Activated CD4-positive, alpha-beta T cell treated with anti-CD3 and anti-CD28 coated beads, Interleukin-2, amount 10 ng/mL, durations not matched to agents 24 days and 14 days (primary cell): ENCODE measurements around the gene BCL7C. TPM values are rescaled to one million over a fixed set of nuclear protein-coding genes. Genes with fewer than 3 reads are reported as not detected.
"Not testable (repeated sequence)": the region's sequence is repeated elsewhere in the genome, so short reads cannot be mapped to it uniquely, and the experiment has no call there.

Source experiments
- DNase-seq: peaks from one replicate; pipeline ENCODE4 v3.0.0; 2022
- H3K27ac Mint-ChIP-seq: one replicate; pipeline ENCODE4 v1.8.0; 2022; ENCODE audit warnings: mild to moderate bottlenecking, mixed read lengths
- H3K27me3 Mint-ChIP-seq: one replicate; pipeline ENCODE4 v1.8.0; 2022; ENCODE audit warnings: mixed read lengths
- H3K36me3 Mint-ChIP-seq: one replicate; pipeline ENCODE4 v1.8.0; 2022; ENCODE audit warnings: low read depth, mild to moderate bottlenecking, mixed read lengths
- H3K4me1 Mint-ChIP-seq: one replicate; pipeline ENCODE4 v1.8.0; 2021; ENCODE audit warnings: mixed read lengths
- H3K4me3 Mint-ChIP-seq: one replicate; pipeline ENCODE4 v1.8.0; 2022; ENCODE audit warnings: mild to moderate bottlenecking, moderate library complexity, mixed read lengths
- H3K9me3 Mint-ChIP-seq: one replicate; pipeline ENCODE4 v1.8.0; 2021; ENCODE audit warnings: mixed read lengths
- intact Hi-C: fragments of 100-400 bp; cut with micrococcal nuclease; formaldehyde crosslinking; loops from one replicate; pipeline ENCODE4 v1.15.1; 2023
- total RNA-seq: library from RNA; stranded (reverse); gene quantifications from 2 replicates; pipeline ENCODE4 v1.2.3, GENCODE V29; 2022

Gene BCL7C
- total RNA-seq, 1 donor from 2014 or later, result 24.5 TPM

GRCh38 chr16:30895627-30896260 is 1.9 kb upstream of the BCL7C start:
- intact Hi-C loops, result no loop called here
- Mint-ChIP-seq H3K27ac (peak overlapping the region; percentile 29), H3K9me3 (no peaks in the 10 kb centered on the region), H3K36me3 (peaks cover 7% of the 10 kb centered on the region), H3K4me1 (peaks cover 39% of the 10 kb centered on the region), H3K4me3 (peak overlapping the region; percentile 45), H3K27me3 (no peaks in the 10 kb centered on the region)
- peak; percentile 61 for DNase-seq

- H3K4me1 Mint-ChIP-seq, result peaks cover 35% of the 10 kb centered on the region
- intact Hi-C loops, result loop anchor here (5.0 kb wide), 1 partner anchor 132 kb away; the partner anchor contains the start of genes CFAP119 and RNF40
Observed at GRCh38 chr16:30894540-30895368, 877 bp upstream of the BCL7C start.

GRCh38 chr16:30893417-30893743 is 497 bp downstream of the BCL7C start:
- H3K27me3 Mint-ChIP-seq, result no peaks in the 10 kb centered on the region
- no peaks in the 10 kb centered on the region for H3K9me3 Mint-ChIP-seq
- H3K27ac Mint-ChIP-seq, result peak overlapping the region; percentile 89
- H3K4me3 Mint-ChIP-seq, result peak overlapping the region; percentile 94
- peak; percentile 78 for DNase-seq
- peaks cover 16% of the 10 kb centered on the region for H3K36me3 Mint-ChIP-seq
- peaks cover 37% of the 10 kb centered on the region for H3K4me1 Mint-ChIP-seq
- intact Hi-C loops, result loop anchor here (5.0 kb wide), 1 partner anchor 131 kb away; the partner anchor contains the start of genes CFAP119 and RNF40

More at GRCh38 chr16:30894540-30895368, 877 bp upstream of the BCL7C start:
- Mint-ChIP-seq H3K27ac (peak overlapping the region; percentile 90), H3K27me3 (no peaks in the 10 kb centered on the region), H3K9me3 (no peaks in the 10 kb centered on the region), H3K4me3 (peak overlapping the region; percentile 94), H3K36me3 (peaks cover 8% of the 10 kb centered on the region)
- no peak for DNase-seq

GRCh38 chr16:30892670-30893416 is 1.0 kb downstream of the BCL7C start:
- Mint-ChIP-seq H3K4me1 (peaks cover 37% of the 10 kb centered on the region), H3K27ac (peak overlapping the region; percentile 89), H3K36me3 (peaks cover 16% of the 10 kb centered on the region), H3K9me3 (no peaks in the 10 kb centered on the region), H3K27me3 (no peaks in the 10 kb centered on the region), H3K4me3 (peak overlapping the region; percentile 94)
- intact Hi-C loops, result loop anchor here (5.0 kb wide), 1 partner anchor 131 kb away; the partner anchor contains the start of genes CFAP119 and RNF40
- DNase-seq, result no peak

GRCh38 chr16:30891043-30891823 is 2.6 kb downstream of the BCL7C start:
- not testable (repeated sequence) for DNase-seq, H3K4me3 Mint-ChIP-seq, H3K27ac Mint-ChIP-seq, H3K9me3 Mint-ChIP-seq, H3K27me3 Mint-ChIP-seq
- H3K36me3 Mint-ChIP-seq, result peaks cover 19% of the 10 kb centered on the region
- peaks cover 31% of the 10 kb centered on the region for H3K4me1 Mint-ChIP-seq
- intact Hi-C loops, result loop anchor here (5.0 kb wide), 1 partner anchor 129 kb away; the partner anchor contains the start of genes CFAP119 and RNF40

DNA sequence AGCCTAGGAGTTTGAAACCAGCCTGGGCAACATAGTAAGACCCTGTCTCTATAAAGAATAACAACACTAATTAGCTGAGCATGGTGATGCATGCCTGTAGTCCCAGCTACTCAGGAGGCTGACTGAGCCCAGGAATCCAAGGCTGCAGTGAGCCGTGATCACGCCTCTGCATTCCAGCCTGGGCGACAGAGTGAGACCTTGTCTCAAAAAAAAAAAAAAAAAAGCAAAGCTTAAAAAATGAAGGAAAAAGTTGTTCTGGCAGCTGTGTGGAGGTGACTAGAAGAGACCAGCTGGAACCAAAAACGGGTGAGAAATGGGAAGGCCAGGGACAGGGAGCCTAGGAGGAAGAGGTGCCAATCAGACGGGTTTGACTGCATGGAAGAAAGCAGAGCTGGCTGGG is 4.2 kb downstream of the BCL7C start:
- intact Hi-C loops, result loop anchor here (5.0 kb wide), 1 partner anchor 127 kb away; the partner anchor contains the start of genes CFAP119 and RNF40
- DNase-seq, result no peak
- H3K27me3 Mint-ChIP-seq, result no peaks in the 10 kb centered on the region
- H3K4me1 Mint-ChIP-seq, result peaks cover 23% of the 10 kb centered on the region
- no peak overlapping the region for H3K27ac Mint-ChIP-seq
- H3K36me3 Mint-ChIP-seq, result peaks cover 27% of the 10 kb centered on the region
- no peak overlapping the region for H3K4me3 Mint-ChIP-seq
- no peaks in the 10 kb centered on the region for H3K9me3 Mint-ChIP-seq

DNA sequence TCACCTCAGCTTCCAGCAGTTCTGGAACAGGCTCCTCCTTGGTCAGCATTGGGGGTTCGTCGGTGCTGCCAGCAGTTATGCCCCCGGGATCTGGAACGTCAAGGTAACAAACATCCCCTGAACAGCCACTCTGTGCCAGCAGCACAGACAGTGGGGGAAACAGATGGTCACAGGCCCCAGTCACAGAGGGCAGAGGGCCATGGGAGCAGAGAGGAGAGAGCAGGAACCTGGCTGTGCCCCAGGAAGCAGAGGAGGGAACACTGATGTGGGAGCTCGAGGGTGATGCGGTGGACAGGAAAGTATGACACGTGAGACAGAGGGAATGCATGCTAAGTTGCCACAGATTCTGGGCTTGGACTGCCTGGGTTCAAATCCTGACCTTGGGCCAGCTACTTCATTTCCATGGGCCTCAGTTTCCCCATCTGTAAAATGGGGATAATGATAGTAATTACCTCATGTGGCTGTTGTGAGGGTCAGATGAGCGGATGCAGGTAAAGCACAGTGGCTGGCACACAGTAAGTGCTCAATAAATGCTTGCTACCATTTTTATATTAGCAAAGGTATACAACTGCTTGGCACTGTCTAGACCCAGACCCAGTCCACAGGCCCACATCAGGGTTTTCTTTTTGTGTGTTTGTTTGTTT is 4.9 kb downstream of the BCL7C start:
- intact Hi-C loops, result no loop called here
- Mint-ChIP-seq H3K4me1 (peaks cover 17% of the 10 kb centered on the region), H3K36me3 (peaks cover 27% of the 10 kb centered on the region), H3K27ac (peak overlapping the region; percentile 52), H3K4me3 (no peak overlapping the region), H3K27me3 (no peaks in the 10 kb centered on the region), H3K9me3 (no peaks in the 10 kb centered on the region)
- DNase-seq, result no peak

- Mint-ChIP-seq H3K27me3 (no peaks in the 10 kb centered on the region), H3K4me1 (peaks cover 14% of the 10 kb centered on the region), H3K9me3 (no peaks in the 10 kb centered on the region), H3K36me3 (peaks cover 29% of the 10 kb centered on the region), H3K4me3 (no peak overlapping the region), H3K27ac (no peak overlapping the region)
- intact Hi-C loops, result no loop called here
- DNase-seq, result no peak
Observed at GRCh38 chr16:30887927-30888326, 6.0 kb downstream of the BCL7C start.

GRCh38 chr16:30886145-30886544 is 7.7 kb downstream of the BCL7C start:
- H3K9me3 Mint-ChIP-seq, result no peaks in the 10 kb centered on the region
- peak overlapping the region; percentile 13 for H3K27ac Mint-ChIP-seq
- H3K27me3 Mint-ChIP-seq, result no peaks in the 10 kb centered on the region
- no peak overlapping the region for H3K4me3 Mint-ChIP-seq
- intact Hi-C loops, result no loop called here
- DNase-seq, result no peak
- H3K4me1 Mint-ChIP-seq, result peaks cover 21% of the 10 kb centered on the region
- H3K36me3 Mint-ChIP-seq, result peaks cover 36% of the 10 kb centered on the region

DNA sequence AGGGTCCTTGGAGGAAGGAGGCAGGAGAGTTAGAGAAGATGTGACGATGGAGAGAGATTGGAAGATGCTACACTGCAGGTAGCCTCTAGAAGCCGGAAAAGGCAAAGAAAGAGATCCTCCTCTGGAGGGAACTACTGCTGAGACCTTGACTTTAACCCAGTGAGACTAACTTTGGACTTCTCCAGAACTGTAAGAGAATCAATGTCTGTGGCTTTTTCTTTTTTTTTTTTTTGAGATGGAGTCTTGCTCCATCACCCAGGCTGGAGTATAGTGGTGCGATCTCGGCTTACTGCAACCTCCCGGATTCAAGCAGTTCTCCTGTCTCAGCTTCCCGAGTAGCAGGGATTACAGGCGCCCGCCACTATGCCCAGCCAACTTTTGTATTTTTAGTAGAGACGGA is 8.7 kb downstream of the BCL7C start:
- no peaks in the 10 kb centered on the region for H3K9me3 Mint-ChIP-seq
- H3K4me1 Mint-ChIP-seq, result peaks cover 21% of the 10 kb centered on the region
- no peaks in the 10 kb centered on the region for H3K27me3 Mint-ChIP-seq
- H3K36me3 Mint-ChIP-seq, result peaks cover 39% of the 10 kb centered on the region
- no peak overlapping the region for H3K27ac Mint-ChIP-seq
- intact Hi-C loops, result no loop called here
- no peak for DNase-seq
- no peak overlapping the region for H3K4me3 Mint-ChIP-seq

DNA sequence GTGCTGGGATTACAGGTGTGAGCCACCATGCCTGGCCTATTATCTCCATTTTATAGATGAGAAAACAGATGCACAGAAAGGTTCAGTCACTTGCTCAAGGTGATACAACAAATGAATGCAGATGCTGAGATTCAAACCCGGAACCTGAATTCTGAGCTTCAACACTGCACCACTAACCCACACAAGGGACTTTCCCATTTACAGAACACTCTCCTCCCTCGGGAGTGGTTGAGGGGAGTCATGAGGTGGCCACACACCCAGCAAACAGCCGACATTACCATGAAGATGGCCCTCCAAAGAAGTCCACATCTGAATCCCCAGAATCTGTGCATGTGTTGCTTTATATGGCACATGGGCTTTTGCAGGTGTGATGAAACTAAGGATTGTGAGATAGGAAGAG is 9.1 kb downstream of the BCL7C start:
- H3K9me3 Mint-ChIP-seq, result no peaks in the 10 kb centered on the region
- H3K36me3 Mint-ChIP-seq, result peaks cover 37% of the 10 kb centered on the region
- H3K4me3 Mint-ChIP-seq, result no peak overlapping the region
- H3K4me1 Mint-ChIP-seq, result peaks cover 21% of the 10 kb centered on the region
- intact Hi-C loops, result no loop called here
- DNase-seq, result no peak
- no peaks in the 10 kb centered on the region for H3K27me3 Mint-ChIP-seq
- no peak overlapping the region for H3K27ac Mint-ChIP-seq

GRCh38 chr16:30882429-30883310 is 11.2 kb downstream of the BCL7C start:
- H3K9me3 Mint-ChIP-seq, result no peaks in the 10 kb centered on the region
- H3K4me3 Mint-ChIP-seq, result peak overlapping the region; percentile 23
- H3K27ac Mint-ChIP-seq, result peak overlapping the region; percentile 88
- peaks cover 18% of the 10 kb centered on the region for H3K4me1 Mint-ChIP-seq
- peaks cover 34% of the 10 kb centered on the region for H3K36me3 Mint-ChIP-seq
- H3K27me3 Mint-ChIP-seq, result no peaks in the 10 kb centered on the region
- DNase-seq, result no peak
- intact Hi-C loops, result no loop called here
